GM23248 (cell line): ENCODE results near the gene RAPGEF2.

ENCODE experiments used
- EZH2 ChIP-seq: fragments of 200-600 bp; sonication (generic); IDR thresholded peaks from 2 replicates; pipeline ENCODE4 v1.6.1; 2018; ENCODE audit warnings: antibody characterized with exemption, mild to moderate bottlenecking; ENCODE audit not compliant: insufficient read depth, poor library complexity, severe bottlenecking
- EZH2phosphoT487 ChIP-seq: fragments of 200-600 bp; sonication (generic); IDR thresholded peaks from 2 replicates; pipeline ENCODE4 v1.6.1; 2018; ENCODE audit warnings: antibody characterized with exemption, moderate library complexity, mild to moderate bottlenecking, low read depth; ENCODE audit not compliant: insufficient read depth

- no peak for TF ChIP-seq EZH2phosphoT487
- TF ChIP-seq EZH2: no peak
These were observed 8.1 kb downstream of the RAPGEF2 start for GRCh38 chr4:159110961-159111360.
